Stimulated activated CD8-positive, alpha-beta memory T cell treated with anti-CD3 and anti-CD28 coated beads, Interleukin-12 subunit alpha, Interleukin-12 subunit beta, amount 100 ng/mL, for 24 hours (primary cell): ENCODE data around the gene KRT15.
A peak's percentile ranks its signal among the peaks of the same experiment; 100 is the strongest.

ENCODE experiments used
- DNase-seq: peaks from one replicate; pipeline ENCODE4 v3.0.0-alpha.2; 2020; ENCODE audit errors: extremely low read depth

The KRT15 gene

GRCh38 chr17:41518789-41519449 lies at the start of gene KRT15:
Gene KRT15, minus strand, starts transcription at chr17:41518890. Its CDS starts 63 bp downstream, at chr17:41518827.
- DNase-seq, result no peak

GRCh38 chr17:41567317-41567716 lies 48.6 kb upstream of the KRT15 start:
- DNase-seq, result no peak

GRCh38 chr17:41565338-41565737 lies 46.6 kb upstream of the KRT15 start:
- no peak for DNase-seq

- no peak for DNase-seq
These were observed 45.0 kb upstream of the KRT15 start for GRCh38 chr17:41563607-41564170.

- no peak for DNase-seq
These were observed 42.9 kb upstream of the KRT15 start for GRCh38 chr17:41561554-41561953.

GRCh38 chr17:41559548-41559947 lies 40.9 kb upstream of the KRT15 start:
- no peak for DNase-seq

- no peak for DNase-seq
These were observed 38.2 kb upstream of the KRT15 start for GRCh38 chr17:41556931-41557330.

GRCh38 chr17:41556306-41556705 lies 37.6 kb upstream of the KRT15 start:
- no peak for DNase-seq

- no peak for DNase-seq
These were observed 36.6 kb upstream of the KRT15 start for GRCh38 chr17:41555105-41555887.

- no peak for DNase-seq
These were observed 35.4 kb upstream of the KRT15 start for GRCh38 chr17:41553987-41554680.

- DNase-seq, result no peak
These were observed 34.5 kb upstream of the KRT15 start for GRCh38 chr17:41553176-41553575.

GRCh38 chr17:41552455-41552854 lies 33.8 kb upstream of the KRT15 start:
- no peak for DNase-seq

- DNase-seq, result no peak
These were observed 32.7 kb upstream of the KRT15 start for GRCh38 chr17:41551365-41551764.

- no peak for DNase-seq
These were observed 30.9 kb upstream of the KRT15 start for GRCh38 chr17:41549596-41550039.

- DNase-seq, result peak; percentile 63
These were observed 30.3 kb upstream of the KRT15 start for GRCh38 chr17:41548844-41549595.

GRCh38 chr17:41547921-41548843 lies 29.5 kb upstream of the KRT15 start:
- DNase-seq, result peak; percentile 42

- no peak for DNase-seq
These were observed 28.7 kb upstream of the KRT15 start for GRCh38 chr17:41547378-41547841.

- DNase-seq, result no peak
These were observed 28.1 kb upstream of the KRT15 start for GRCh38 chr17:41546819-41547218.

GRCh38 chr17:41545829-41546410 lies 27.2 kb upstream of the KRT15 start:
- DNase-seq, result no peak

- DNase-seq, result no peak
These were observed 26.2 kb upstream of the KRT15 start for GRCh38 chr17:41544935-41545334.
